GM19025 (cell line): ENCODE measurements around the gene FREM2.

Experiments used
- ATAC-seq: cut with Tn5 transposase; IDR thresholded peaks from one replicate; pipeline ENCODE4 v1.9.1; 2021; ENCODE audit warnings: mild to moderate bottlenecking, low read depth, moderate library complexity; ENCODE audit not compliant: unreplicated experiment

FREM2 gene, protein sequence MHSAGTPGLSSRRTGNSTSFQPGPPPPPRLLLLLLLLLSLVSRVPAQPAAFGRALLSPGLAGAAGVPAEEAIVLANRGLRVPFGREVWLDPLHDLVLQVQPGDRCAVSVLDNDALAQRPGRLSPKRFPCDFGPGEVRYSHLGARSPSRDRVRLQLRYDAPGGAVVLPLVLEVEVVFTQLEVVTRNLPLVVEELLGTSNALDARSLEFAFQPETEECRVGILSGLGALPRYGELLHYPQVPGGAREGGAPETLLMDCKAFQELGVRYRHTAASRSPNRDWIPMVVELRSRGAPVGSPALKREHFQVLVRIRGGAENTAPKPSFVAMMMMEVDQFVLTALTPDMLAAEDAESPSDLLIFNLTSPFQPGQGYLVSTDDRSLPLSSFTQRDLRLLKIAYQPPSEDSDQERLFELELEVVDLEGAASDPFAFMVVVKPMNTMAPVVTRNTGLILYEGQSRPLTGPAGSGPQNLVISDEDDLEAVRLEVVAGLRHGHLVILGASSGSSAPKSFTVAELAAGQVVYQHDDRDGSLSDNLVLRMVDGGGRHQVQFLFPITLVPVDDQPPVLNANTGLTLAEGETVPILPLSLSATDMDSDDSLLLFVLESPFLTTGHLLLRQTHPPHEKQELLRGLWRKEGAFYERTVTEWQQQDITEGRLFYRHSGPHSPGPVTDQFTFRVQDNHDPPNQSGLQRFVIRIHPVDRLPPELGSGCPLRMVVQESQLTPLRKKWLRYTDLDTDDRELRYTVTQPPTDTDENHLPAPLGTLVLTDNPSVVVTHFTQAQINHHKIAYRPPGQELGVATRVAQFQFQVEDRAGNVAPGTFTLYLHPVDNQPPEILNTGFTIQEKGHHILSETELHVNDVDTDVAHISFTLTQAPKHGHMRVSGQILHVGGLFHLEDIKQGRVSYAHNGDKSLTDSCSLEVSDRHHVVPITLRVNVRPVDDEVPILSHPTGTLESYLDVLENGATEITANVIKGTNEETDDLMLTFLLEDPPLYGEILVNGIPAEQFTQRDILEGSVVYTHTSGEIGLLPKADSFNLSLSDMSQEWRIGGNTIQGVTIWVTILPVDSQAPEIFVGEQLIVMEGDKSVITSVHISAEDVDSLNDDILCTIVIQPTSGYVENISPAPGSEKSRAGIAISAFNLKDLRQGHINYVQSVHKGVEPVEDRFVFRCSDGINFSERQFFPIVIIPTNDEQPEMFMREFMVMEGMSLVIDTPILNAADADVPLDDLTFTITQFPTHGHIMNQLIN (N-terminal part only)

DNA sequence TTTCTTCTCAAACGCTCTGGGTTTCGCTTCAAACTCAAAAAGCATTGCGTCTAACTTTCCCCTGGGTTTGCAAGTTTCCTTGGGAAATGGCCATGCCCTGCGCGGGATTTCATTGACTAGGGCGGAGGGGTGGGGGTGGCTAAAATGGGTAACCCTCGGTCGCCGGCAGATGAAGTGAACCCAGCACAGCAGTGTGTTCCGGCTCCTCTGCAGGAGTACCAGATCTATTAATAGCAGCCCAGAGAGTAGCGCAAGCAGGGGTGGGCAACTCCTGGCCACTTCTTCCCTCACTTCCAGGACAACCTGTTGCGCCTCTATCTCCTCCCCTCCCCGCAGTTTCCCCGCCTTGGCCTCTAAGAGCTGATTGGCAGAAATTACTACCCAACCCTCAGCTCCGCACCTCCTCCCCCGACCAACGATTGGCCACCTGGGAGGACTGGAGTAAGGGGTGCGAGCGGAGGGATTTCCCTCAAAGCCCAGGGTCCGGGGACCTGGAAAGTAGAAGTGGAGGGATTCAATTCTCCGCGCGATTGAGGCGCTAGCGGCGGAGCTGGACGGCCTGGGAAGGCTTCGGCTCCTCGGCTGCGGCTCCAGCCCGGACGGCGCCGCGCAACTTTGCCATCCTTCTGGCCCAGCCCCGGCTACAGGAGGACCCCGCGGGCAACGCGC, at the start of gene FREM2:
Gene FREM2, plus strand, starts transcription at position 501 of the 669 bp plus-strand sequence. CDS start 268 bp downstream, outside the sequence.
- ATAC-seq = no peak

DNA sequence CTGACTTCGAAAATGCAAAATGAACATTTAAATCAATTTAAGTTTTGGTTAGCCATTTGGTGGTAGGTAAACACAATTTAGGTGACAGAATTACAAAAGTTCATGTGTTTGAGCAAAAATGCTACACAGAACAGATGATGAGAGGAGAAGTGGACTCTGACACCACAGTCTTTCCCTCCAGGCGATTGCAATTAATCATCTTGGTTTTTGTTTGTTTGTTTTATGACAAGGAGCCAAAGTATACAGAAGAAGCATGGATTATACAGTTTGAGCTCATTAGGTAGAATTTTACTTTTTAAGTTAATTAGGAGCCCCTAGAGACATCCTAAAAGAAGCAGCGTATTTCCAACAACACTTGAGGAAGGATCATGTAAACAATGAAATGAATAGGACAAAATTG, 49.3 kb upstream of the FREM2 start:
- no peak for ATAC-seq

DNA sequence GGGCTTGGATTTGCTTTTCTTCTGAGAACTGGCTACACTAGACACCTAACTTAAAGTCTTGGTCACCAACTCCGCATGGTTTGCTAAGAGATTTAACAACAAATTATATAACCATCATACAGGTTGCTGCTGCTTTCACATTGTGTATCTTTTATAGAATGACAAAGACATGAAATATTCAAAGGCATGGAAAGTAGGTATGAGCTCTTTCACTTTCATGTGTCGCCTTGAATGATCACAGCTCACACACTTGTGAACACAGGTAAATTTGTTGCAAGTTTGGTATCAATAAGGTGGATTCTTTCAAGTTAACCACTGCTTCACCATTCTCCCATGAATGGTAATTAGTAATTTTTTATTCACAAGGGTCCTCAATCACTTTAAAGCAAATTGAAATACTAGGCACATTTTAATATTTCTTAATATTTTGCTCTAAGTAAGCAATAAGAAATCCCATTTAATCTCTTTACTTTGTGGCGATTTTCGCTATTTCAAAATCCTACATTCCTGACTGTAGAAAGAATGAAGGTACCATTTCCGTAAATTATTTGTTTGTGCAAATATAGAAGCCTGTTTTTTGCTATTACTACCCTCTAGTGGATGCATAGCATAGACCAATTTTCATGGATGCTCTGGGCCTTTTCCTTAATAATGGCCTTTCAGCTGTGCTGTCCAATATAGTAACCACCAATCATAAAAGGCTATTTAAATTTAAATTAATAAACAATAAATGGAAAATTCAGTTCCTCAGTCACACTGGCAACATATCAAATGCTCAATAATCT, 45.5 kb upstream of the FREM2 start:
- no peak for ATAC-seq

DNA sequence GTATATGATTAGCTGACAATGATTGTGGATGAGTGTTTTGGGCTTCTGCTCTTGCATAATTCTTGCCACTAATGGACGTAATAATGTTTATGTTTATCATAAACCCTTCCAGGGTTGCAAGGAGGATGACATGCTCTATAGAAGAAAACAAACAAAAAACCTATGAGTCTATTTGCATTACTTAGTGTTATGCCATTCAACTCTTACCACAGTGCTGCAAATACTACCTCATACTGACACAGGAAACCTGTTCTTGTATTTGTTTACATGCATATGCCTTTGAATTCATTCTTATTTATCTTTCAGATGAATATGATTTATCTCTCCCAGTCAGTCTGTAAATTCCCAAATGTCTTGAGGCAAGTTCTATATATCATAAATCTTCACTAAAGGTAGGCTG, 39.6 kb upstream of the FREM2 start:
- ATAC-seq = no peak

DNA sequence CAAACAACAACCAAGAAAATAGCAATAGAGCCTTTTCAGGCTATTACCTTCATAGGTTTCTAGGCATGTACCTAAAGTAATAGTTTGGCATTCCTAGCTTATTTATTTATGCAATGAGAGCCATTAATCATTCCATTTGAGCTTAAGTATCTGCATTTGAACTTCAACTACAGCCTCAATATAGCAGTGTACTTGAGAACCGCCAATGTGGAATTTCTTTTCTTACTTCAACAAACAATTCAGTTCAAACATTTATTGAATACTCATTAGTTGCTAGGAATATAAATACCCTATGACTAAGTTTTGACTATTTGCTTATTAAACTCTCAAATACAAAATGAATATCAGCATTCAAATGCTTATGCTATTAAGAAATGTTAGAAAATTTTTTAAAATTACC, 38.0 kb upstream of the FREM2 start:
- ATAC-seq = no peak

DNA sequence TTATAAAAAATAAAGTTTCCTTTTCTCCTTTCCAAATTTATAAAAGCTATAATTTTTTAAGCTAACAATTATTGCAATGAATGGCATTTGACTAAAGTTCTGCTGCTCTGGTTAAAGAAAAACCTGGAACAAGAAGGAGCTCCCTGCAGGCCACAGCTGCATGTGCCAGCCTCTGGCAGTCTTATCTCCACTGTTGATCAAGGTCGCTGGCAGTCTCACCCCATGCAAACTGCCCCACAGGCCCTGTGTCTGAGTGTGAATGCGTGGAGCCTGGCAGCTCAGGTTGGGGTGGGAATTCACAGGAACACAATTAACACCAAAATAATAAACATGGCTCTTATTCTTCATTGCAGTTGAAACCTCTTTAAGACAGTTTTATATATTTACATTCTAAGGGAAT, 30.2 kb upstream of the FREM2 start:
- ATAC-seq = no peak

DNA sequence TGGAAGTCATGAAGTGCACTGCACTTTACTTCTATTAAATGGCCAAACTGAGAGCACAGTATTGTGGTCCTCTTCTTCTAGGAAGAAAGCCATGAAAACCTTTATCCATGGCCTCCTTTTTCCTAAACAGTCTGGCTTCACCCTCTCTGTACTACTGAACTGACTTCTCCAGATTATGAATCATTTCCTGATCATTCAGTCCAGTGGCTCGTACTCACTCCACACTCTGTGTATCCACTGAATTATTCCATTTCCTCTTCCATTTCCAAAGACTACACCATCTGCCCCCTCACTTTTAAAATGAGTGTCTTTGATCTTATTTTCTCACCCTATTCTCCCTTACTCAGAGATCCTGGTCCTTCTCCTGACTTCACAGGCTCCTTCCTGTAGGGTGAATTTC, 29.7 kb upstream of the FREM2 start:
- no peak for ATAC-seq

DNA sequence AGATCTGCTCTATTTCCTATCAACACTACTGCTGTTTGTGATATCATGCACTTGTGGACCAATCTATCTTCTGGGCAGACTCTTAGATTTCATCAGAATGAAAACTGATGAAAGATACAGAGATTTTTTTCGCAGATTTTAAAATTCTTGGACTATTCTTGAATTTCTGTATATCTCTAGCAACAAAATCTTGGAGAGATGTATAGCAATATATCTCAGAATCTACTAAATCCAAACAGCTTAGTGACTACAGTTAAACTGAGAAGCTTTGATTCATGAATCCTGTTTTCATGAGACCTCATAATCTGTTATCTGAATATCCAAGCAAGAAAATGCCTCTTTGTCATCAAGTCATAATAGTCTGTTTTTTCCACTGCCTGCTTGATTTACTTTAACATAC, 28.0 kb upstream of the FREM2 start:
- no peak for ATAC-seq

DNA sequence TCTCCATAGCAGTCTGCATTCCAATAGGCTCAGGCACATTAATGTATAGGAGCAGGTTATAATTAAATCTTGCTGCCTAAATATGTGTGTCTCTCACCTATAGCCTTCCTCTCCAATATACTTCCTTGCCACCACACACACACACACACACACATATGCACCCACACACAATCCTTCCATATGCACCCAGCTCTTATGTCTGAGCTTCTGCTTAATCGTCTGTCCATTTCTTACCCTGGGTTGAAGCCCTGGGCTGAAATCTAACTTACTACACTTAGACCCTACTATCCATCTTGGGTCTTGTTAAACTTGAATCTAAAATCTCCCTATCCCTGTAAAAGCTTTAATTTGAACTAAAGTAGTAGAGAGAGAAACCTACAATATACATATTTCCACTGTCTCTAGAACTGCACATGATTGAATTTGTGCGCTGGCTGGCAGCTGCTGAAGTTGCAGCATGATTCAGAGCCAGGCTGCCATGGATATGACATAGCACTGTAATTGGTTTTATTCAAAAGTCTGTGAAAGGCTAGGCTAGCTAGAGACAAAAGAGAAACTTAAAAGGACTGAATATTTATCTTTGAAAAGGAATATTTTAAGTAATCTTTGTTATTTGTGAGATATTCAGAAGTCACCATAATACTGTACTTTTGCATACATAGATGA, 25.7 kb upstream of the FREM2 start:
- no peak for ATAC-seq

DNA sequence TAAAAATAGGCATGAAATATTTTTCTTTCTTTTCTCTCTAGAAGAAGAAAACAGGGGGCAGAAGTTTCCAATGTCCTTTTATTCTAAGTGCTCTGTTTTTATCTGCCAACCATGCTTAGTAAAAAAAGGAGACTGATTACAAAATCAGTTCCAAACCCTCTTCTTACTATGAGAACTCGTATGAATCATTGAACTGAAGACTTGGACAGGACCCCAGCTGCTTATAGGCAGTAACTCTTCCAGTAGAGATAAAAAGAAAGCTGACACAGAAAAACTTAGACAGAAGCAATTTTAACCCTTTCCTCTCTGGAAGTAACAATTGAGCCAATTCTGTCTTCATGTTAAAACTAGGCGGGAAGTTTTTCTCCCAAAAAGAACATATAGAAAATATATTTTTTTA, 24.5 kb upstream of the FREM2 start:
- no peak for ATAC-seq

DNA sequence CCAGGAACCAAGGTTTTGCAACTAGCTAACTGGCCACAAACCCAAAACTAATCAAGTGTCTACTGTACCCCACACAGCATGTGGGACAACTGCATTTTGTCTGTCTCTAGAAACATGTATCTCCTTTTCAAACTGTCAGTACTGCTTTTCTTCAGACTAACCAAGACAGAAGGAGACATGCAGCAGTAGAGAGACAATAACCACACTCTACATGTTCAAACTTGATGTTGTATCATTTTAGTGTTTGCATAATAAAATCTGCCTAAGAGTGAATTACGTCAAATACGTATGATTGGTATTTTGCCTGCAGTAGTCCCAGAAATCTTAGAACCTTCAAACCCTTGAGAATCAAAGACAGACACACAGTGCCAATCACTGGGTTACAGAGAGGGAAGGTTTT, 22.0 kb upstream of the FREM2 start:
- ATAC-seq = no peak

DNA sequence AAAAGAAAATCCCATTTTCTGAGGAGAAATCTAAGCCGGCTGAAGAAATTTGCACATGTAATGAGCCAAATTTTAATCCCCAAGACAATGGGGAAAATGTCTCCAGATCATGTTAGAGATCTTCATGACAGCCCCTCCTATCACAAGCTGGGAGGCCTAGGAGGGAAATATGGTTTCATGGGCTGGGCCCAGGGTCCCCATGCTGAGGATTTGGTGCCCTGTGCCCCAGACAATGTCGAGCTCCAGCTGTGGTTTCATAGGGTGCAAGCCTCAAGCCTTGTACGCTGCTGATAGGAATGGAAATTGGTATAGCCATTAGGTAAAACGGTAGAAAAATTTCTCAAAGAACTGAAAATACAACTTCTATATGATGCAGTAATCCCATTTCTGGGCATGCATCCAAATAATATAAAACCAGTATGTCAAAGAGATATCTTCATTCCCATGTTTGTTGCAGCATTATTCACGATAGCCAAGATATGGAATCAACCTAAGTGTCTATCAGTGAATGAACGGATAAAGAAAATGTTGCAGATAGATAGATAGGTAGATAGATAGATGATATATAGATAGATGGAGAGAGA, 19.3 kb upstream of the FREM2 start:
- ATAC-seq = no peak

DNA sequence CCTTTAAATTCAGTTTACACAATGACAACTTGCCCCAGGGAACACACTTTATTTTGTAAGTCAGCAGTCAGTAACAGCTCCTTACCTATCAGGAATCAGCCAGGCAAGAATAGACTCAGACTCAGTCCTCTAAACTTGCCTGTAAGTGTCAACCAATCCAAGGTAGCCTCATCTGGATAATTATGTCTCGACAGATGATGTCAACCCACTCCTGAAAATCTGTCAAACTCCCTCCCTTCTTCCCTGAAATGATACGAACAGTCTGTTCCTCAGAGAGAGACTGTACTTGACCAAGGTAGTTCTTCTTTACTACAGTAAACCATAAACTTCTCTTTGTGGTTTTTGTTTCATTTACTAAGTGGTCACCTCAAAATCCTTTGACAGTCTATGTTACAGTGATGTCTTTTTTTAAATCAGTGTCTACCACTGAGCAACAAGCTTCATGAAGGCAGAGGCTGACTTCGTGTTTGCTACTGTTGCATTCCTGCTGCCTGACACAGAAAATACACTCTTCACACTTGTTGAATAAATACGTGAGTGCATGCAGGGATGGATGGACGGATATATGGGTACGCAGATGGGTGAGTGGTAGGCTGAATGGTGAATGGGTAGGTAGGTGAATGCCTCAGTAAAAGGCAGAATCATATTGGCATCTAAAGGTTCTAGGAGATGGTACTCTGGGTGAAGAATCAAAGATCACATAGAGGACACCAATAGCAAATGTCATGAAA, 17.5 kb upstream of the FREM2 start:
- no peak for ATAC-seq

DNA sequence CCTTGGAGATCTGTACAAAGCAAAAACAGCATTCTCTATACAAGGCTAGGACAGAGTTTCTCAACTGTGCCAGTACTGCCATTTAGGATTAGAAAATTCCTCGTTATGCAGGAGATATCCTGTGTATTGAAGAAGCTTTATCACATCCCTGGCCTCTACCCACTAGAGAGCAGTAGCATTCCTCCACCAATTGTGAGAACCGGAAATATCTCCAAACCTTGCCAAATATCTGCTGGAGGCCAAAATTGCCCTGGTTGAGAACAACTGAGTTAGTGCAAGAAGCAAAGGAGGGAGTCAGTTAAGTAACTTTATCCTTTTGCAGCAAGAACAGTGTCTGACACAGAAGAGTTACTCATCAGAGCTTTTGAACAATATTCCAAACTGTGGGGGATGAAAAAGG, 16.2 kb upstream of the FREM2 start:
- ATAC-seq = no peak

DNA sequence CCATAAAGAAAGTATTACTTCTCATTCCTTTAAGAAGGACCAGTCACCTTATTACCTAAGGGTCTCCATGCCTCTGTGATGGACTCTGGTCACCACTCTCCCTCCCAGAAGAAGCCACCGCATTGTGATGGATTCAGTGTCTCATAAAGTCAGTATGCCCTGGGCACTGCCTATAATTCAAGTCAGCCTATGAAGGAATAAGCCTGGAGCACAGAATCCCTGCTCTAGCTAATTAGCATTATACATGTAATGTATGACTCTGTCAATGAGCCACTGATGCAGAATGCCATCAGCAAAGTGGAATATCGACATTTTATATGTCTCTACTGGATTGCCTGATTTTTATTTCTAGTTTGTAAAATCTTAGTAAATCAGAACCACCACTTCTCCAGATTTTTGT, 14.9 kb upstream of the FREM2 start:
- ATAC-seq = no peak

DNA sequence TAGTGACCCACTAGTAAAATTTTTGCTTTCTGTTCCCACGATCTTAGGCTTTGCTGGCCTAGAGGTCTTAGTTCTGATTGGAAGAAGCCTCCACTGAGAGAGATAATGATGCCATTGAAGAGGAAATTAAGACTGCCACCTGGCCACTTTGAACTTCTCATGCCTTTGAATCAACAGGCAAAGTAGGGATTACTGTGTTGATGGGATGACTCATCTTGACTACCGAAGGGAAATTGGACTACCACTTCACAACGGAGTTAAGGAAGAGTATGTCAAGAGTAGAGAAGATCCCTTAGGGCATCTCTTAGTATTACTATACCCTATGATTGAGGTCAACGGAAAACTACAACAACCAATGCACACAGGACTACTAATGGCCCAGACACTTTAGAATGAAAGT, 12.7 kb upstream of the FREM2 start:
- ATAC-seq = no peak

DNA sequence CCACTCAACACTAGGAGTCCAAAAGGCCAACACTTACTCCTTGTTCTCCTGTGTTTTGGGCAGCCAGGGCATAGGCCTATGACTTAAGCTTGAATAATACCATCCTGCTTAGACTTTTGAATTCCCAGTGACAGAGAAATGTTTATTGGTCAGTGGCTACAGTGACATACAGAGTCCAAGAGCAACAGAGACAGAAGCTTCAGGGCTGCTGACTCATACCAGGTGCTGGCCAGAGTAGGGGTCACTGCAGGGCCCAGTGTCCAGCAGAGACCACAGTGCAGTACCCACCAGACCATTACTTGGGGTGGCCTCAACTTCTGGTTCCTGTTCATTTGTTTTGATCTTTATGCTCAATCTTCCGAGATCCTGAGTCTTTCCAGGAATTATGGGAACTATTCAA, 6.0 kb upstream of the FREM2 start:
- no peak for ATAC-seq

DNA sequence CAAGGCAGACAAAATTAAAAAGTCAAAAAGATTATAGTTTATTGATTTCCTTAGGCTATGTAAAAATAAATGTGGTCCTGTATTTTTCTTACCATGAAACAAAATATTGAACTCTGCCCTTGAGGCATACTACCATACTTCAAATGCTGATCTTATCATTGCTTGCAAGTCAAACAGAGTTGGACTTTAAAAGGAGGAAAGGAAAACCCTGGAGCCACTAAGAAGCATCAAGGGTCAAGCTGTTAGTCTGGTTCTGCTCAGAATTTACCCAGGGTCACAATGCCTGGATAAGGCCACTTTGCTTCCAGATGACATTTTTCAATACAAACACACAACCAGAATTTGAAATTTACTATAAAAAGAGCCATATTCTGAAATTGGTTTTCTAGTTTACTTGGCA, 2.2 kb upstream of the FREM2 start:
- no peak for ATAC-seq
